ENCODE data around the gene MAGI2. TPM values are rescaled to one million over a fixed set of nuclear protein-coding genes. Genes with fewer than 3 reads are reported as not detected.

The MAGI2 gene
- total RNA-seq, 6 experiments from 2014 or later, result 1.2 to 4.0 (median 2.4) TPM

GRCh38 chr7:78720066-78720465 lies 733.4 kb downstream of the MAGI2 start:
- DNase-seq, result no peak
- no peaks in the 10 kb centered on the region for H3K36me3 ChIP-seq
- ATAC-seq, result no peak
- H3K27me3 ChIP-seq, result no peaks in the 10 kb centered on the region
- H3K4me3 ChIP-seq, result no peak overlapping the region
- intact Hi-C loops (cut with DNase I), result no loop called here
- no peak for TF ChIP-seq CTCF (IDR thresholded peaks at IDR 0.05)
- no peak for TF ChIP-seq POLR2A (IDR thresholded peaks at IDR 0.05)
- H3K9me3 ChIP-seq, result no peaks in the 10 kb centered on the region
- H3K27ac ChIP-seq, result no peak overlapping the region
- no peaks in the 10 kb centered on the region for H3K4me1 ChIP-seq

GRCh38 chr7:78718212-78718611 lies 735.3 kb downstream of the MAGI2 start:
- 78% methylated on average over 2 of the region's 5 CpGs for WGBS (ENCODE audit: insufficient coverage, low coverage, low lambda C conversion rate, missing lambda C conversion rate)
- H3K9me3 ChIP-seq, result no peaks in the 10 kb centered on the region
- no peaks in the 10 kb centered on the region for H3K27me3 ChIP-seq
- DNase-seq, result no peak
- no peak for TF ChIP-seq POLR2A (IDR thresholded peaks at IDR 0.05)
- TF ChIP-seq CTCF (IDR thresholded peaks at IDR 0.05), result no peak
- H3K27ac ChIP-seq, result no peak overlapping the region
- no peaks in the 10 kb centered on the region for H3K36me3 ChIP-seq
- intact Hi-C loops (cut with DNase I), result no loop called here
- no peaks in the 10 kb centered on the region for H3K4me1 ChIP-seq
- H3K4me3 ChIP-seq, result no peak overlapping the region
- ATAC-seq, result no peak

- 68% methylated on average over 9 of the region's 10 CpGs for WGBS (ENCODE audit: insufficient coverage, low coverage, low lambda C conversion rate, missing lambda C conversion rate)
- no peak for TF ChIP-seq CTCF (IDR thresholded peaks at IDR 0.05)
- H3K27ac ChIP-seq, result no peak overlapping the region
- no peak overlapping the region for H3K4me3 ChIP-seq
- ATAC-seq (no peak), DNase-seq (no peak)
- no peaks in the 10 kb centered on the region for H3K36me3 ChIP-seq
- H3K27me3 ChIP-seq, result no peaks in the 10 kb centered on the region
- intact Hi-C loops (cut with DNase I), result no loop called here
- no peaks in the 10 kb centered on the region for H3K9me3 ChIP-seq
- H3K4me1 ChIP-seq, result no peaks in the 10 kb centered on the region
Observed at GRCh38 chr7:78716876-78717275, 736.6 kb downstream of the MAGI2 start.

GRCh38 chr7:78714356-78714755 lies 739.1 kb downstream of the MAGI2 start:
- no peak for DNase-seq
- 61% methylated on average over 4 of the region's 4 CpGs for WGBS (ENCODE audit: insufficient coverage, low coverage, low lambda C conversion rate, missing lambda C conversion rate)
- no peak for ATAC-seq

More at GRCh38 chr7:78714356-78714755, 739.1 kb downstream of the MAGI2 start:
- Histone ChIP-seq H3K4me3 (no peak overlapping the region), H3K27me3 (no peaks in the 10 kb centered on the region), H3K36me3 (no peaks in the 10 kb centered on the region), H3K4me1 (no peaks in the 10 kb centered on the region), H3K27ac (no peak overlapping the region), H3K9me3 (no peaks in the 10 kb centered on the region)
- intact Hi-C loops (cut with DNase I), result no loop called here
- TF ChIP-seq POLR2A (IDR thresholded peaks at IDR 0.05), result no peak
- TF ChIP-seq CTCF (IDR thresholded peaks at IDR 0.05), result no peak
